Effector CD8-positive, alpha-beta T cell (primary cell): ENCODE data around the gene IL16.
"Not testable (repeated sequence)": the region's sequence is repeated elsewhere in the genome, so short reads cannot be mapped to it uniquely, and the experiment has no call there.

Source experiments
- DNase-seq: peaks from one replicate; lab custom pipeline; 2025; lab: John Stamatoyannopoulos, UW
- total RNA-seq, 4 experiments: gene quantifications; one replicate each; lab custom pipeline; 2026; lab: John Stamatoyannopoulos, UW

Gene IL16
- total RNA-seq: 241 to 701 (median 485) reads per million in 4 experiments

DNA sequence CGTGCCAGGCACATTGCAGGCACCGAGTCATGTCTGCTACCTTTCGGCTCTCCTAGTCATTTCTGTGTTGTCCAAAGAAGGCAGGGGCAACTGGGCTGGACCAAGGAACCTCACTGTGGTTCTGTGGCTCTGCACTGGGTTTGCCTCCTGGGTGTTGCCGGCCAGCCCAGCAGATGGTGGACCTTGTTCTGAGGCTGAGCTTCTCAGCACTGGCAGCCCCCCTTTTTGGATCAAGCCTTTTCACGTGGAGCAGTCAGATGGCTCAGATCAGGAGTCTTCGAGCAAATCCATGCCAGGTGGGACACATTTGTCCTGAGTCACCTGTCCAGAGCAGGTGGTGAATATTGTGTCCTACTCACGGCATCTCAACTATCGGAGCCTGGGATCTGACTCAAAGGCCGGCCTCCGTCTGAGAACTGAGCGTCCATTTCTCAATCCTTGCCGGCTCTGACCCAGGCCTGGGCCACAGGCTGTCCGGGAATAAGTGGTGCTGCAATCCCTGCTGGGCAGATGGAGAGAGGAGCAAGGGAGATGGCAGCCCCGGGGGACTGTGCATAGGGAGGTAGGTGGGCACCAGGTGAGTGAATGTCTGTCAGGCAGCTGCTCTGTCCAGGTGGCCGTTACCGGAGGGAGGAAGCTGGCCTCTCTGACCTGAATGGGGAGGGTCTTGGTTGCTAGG, at the start of gene IL16:
TSS of gene IL16 (plus strand) at position 304 of the 679 bp plus-strand sequence. CDS start 28,521 bp downstream, outside the sequence.
- DNase-seq: no peak

DNA sequence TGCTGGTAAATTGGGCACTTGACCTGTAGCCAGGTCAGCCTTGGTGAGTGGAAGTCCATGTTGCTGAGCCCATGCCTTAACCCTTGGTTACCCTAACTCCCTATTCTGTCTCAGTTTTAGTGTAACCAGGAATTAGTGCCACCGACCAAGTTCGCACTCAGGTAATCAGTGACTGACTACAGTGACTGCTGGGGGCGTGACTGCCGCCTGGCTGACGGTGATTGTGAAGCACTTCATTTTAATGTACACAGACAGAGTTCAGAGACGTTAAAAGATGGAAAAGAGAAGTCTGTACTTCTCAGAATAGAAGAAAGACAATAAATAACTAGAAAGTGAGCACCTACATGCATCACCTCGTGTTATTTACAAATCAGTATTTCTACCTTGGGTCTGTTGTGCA, 45.3 kb upstream of the IL16 start:
- no peak for DNase-seq

- no peak for DNase-seq
Measured at GRCh38 chr15:81152339-81152738, 44.3 kb upstream of the IL16 start.

DNA sequence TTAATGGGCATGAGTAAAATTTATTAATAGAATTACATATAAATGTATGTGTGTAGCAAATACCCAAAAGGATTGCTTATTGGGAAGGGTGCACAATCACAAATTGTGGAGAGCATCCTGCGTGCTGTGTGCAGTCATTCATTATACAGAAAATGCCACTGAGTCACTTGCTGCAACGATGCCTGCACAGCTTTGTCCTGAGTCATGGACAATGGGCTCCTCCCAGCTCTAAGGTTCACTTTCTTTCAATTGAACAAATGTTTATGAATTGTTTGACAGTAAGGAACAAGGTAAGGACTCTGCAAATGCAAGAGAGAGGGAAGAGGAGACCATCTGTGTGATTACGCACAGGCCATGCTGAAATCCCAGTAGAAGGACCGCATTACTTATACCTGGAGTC, 43.9 kb upstream of the IL16 start:
- no peak for DNase-seq

DNA sequence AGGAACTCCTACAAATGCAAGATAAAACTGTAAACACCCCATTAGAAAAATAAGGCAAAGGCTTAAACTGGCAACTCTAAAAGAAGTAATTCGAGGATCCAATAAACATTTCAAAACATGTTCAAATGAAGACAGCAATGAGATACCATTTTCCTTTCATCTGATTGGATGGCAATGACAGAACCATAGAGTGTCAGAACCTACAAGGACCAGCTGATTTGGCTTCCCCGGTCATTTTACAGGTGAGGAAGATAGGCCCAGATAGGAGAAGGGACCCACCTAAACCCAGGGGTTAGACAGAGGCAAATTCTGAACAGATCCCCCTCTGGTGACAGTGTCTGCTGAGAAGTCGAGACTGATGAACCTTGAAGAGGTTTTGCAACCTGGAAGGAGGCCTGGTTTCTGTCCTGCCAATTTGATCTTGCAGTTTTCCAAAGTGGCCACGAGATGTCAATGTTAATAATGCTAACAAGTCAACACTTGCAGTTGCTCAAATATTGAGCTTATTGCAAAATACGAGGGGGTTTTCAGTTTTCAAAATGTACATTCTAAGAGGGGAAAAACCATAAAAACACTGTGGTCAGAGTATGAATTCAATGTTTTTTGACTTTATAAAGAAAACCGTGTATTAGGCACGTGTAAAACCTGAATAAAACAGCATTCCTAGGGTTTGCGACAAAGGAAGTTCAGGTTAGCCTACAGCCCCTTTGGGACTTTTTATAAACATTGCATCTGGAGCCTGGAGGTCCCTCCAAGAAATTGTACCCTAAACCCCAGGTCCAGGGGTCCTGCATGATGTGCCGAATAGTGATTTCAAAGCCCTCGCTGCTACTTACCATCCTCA, 41.1 kb upstream of the IL16 start:
- no peak for DNase-seq

GRCh38 chr15:81156324-81156723, 40.4 kb upstream of the IL16 start:
- DNase-seq: no peak

DNA sequence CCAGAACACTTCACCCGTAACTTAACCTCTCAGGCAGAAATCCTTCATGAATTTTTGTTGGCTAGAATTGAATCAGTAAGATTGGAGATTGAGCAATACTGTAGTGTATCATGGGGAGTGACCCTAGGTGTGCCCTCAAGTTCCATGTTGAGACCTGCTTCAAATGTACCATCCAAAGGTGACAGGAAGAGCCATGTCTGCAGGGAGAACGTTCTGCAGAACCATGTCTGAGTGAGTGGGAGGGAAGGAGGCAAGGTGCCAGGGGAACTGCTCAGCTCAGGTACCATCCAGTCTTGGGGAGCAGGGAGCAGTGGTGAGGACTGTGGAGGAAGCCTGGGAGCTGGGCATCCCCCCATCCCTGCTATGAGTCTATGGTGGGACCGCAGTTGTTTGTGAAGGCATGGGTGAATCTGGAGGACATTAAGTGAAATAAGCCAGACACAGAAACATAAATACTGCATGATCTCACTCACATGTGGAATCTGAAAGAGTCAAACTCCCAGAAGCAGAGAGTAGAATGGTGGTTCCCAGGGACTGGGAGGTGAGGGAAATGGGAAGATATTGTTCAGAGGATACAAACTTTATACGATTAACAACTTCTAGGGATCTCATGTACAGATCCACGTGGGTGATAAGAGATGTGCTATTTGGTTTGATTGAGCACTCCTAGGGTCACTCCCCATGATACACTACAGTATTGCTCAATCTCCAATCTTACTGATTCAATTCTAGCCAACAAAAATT, 39.3 kb upstream of the IL16 start:
- DNase-seq: no peak

DNA sequence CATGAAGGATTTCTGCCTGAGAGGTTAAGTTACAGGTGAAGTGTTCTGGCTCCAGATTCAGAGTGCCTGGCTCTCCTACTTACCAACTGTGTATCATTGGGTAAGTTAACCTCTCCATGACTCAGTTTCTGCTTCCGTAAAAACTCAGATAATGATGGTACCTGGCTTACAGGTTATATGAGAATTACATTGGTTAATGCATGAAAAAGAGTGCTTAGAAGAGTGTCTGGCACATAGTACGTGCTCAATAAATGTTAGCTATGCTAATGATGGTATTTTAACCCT, 38.8 kb upstream of the IL16 start:
- no peak for DNase-seq

DNA sequence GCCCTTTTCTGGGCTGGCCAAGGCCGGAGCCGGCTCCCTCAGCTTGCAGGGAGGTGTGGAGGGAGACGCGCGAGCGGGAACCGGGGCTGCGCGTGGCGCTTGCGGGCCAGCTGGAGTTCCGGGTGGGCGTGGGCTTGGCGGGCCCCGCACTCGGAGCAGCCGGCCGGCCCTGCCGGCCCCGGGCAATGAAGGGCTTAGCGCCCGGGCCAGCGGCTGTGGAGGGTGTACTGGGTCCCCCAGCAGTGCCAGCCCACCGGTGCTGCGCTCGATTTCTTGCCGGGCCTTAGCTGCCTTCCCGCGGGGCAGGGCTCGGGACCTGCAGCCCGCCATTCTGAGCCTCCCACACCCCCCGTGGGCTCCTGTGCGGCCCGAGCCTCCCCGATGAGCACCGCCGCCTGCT, 38.1 kb upstream of the IL16 start:
- not testable (repeated sequence) for DNase-seq

- DNase-seq: no peak
Measured at GRCh38 chr15:81160312-81161159, 36.1 kb upstream of the IL16 start.

DNA sequence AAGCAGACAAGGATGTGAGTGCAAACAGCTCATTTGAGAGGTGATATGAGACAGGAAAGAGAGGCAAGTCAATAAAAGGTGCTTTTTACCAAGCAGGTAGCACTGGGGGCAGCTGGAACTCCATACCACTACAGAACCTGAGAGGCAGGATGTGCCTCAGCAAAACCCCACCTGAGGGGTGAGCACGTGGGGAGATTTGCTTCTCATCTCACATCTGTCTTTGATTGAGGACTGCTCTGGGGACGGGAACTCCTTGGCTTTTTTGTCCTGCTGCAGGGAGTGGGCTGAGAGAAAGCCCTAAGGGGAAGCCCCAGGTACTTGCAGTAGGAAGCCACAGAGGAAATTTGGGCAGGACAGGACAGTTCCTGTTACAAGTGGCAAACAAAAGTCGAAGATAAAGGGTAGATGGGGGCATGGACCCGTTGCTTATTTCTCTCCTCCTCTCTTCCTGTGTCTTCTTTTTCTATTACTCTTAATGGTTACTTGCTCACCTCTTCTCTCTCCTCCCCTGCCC, 35.5 kb upstream of the IL16 start:
- no peak for DNase-seq

- DNase-seq: no peak
Measured at GRCh38 chr15:81161851-81162250, 34.8 kb upstream of the IL16 start.

DNA sequence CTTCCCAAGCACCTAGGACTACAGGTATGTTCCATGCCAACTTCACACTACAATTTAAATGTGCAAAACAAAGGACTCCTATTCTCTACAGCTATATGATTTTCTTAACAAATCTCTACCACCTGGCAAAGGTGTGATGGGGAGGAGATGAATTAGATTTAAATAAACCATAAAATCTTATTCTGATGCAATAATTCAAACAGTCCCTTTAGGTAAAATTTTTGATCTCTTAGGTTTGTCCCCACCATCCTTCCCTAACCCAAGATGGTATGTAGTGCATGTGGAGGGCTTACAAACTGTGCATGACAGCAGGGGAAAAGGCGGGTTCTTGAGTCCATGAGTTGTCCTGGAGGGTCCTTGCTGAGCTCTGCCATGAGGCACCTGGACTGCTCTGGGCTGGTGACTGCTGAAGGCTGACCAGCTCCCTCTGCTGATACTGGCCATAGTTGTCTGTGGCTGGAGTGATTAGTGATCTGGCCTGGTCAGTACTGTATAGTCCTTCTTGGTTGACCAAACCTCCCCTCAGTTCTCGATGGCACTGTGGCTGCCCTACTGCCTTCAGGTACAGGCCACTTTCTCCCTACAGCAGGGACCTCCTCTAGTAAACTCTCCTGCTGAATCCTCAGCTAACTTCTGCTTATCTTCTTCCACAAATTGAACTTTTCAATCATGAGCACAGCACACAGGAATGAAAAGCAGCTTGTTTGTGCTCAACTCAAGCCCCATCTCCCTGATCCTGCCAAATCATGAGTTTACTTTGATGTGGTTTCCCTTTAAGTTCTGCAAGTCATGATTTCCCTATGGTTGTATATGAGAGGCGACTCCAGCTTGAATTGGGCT, 32.5 kb upstream of the IL16 start:
- no peak for DNase-seq

- DNase-seq: no peak
Measured at GRCh38 chr15:81165535-81165934, 31.1 kb upstream of the IL16 start.

GRCh38 chr15:81166636-81167305, 29.9 kb upstream of the IL16 start:
- DNase-seq: no peak

DNA sequence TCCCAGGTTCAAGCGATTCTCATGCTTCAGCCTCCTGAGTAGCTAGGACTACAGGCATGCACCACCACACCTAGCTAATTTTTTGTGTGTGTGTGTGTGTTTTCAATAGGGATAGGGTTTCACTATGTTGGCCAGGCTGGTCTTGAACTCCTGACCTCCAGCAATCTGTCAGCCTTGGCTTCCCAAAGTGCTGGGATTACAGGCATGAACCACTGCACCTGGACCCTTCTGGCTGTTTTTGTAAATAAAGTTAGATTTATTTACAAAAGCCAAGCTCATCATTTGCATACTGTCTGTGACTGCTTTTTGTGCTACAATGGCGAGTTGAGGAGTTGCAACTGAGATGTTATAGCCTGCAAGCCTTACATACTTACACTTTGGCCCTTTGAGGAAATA, 28.6 kb upstream of the IL16 start:
- no peak for DNase-seq

- no peak for DNase-seq
Measured at GRCh38 chr15:81168644-81169043, 28.0 kb upstream of the IL16 start.

DNA sequence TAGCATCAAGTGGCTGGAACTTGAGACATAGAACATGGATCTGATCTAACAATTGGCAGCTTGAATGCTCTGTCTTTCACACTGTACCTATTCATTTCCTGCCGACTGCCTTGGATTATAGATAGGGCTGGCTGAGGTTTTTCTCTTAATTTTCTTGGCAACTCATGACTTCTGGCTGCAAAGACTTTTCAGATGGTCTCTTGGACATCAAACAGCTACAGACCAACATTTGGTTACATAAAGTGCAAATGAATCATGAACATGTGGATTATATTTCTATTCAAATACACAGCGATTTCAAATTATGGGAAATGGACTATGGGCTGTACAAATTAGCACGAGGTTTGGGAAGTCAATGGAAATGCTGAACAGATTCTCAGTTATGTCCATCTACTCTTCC, 26.2 kb upstream of the IL16 start:
- DNase-seq: no peak

DNA sequence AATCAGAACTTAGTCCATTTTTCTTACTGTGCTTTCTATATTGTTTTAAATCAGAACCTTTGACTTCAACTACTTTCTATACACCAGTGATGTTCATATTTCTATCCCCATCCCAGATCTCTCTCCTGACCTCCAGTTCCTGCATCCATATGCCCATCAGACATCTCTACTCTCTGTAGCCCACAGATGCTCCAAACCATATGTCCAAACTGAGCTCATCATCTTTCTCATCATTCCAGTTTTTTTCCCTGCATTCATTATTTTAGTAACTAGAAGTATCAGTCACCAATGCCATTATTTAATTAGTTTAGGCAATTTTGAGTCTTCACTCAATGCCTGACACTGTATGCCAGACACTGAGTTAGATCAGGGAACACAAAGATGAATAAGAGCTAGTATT, 25.4 kb upstream of the IL16 start:
- DNase-seq: no peak

- DNase-seq: no peak
Measured at GRCh38 chr15:81174125-81174791, 22.4 kb upstream of the IL16 start.
